Thyroid gland (tissue), 4 donors: ENCODE data around the gene MOSPD3. TPM values are rescaled to one million over a fixed set of nuclear protein-coding genes. Genes with fewer than 3 reads are reported as not detected.

Experiments used
- DNase-seq, 2 donors: peaks; one replicate each; pipeline ENCODE4 v3.0.0-alpha.2; 2019
- H3K27ac ChIP-seq, 3 donors: fragments of 200-600 bp; sonication (generic); 1 replicate in 2 of 3; 2 replicates in 1 of 3; pipeline ENCODE4 v1.5.1; 2016 to 2019; ENCODE audit warnings: mild to moderate bottlenecking in 1 of 3, moderate library complexity in 1 of 3
- H3K27me3 ChIP-seq: fragments of 200-600 bp; sonication (generic); one replicate; pipeline ENCODE4 v1.5.1; 2019
- H3K36me3 ChIP-seq, 2 donors: fragments of 200-600 bp; sonication (generic); one replicate each; pipeline ENCODE4 v1.5.1; 2016 to 2019
- H3K4me1 ChIP-seq, 2 donors: fragments of 200-600 bp; sonication (generic); one replicate each; pipeline ENCODE4 v1.5.1; 2017 to 2019
- H3K4me3 ChIP-seq, 3 donors: fragments of 200-600 bp; sonication (generic); replicated peaks in 1 of 3; 1 replicate in 2 of 3; 2 replicates in 1 of 3; pipeline ENCODE4 v1.5.1; 2016; ENCODE audit warnings: mild to moderate bottlenecking in 1 of 3
- H3K9me3 ChIP-seq: fragments of 200-600 bp; sonication (generic); one replicate; pipeline ENCODE4 v1.5.1; 2017
- POLR2A ChIP-seq, 2 donors: fragments of 450-650 bp; IDR thresholded peaks; one replicate each; pipeline ENCODE4 v1.6.1; 2017; ENCODE audit warnings: antibody characterized with exemption in 2 of 2, mild to moderate bottlenecking in 2 of 2, moderate library complexity in 1 of 2
- WGBS, 2 donors: methylation state at CpG; one replicate each; pipeline ENCODE4 v1.1.5; 2017; 5-methylcytosine and 5-hydroxymethylcytosine counted together
- intact Hi-C: fragments of 100-400 bp; cut with DNase I; formaldehyde crosslinking; loops from one replicate; pipeline ENCODE4 v1.15.1; 2023
- total RNA-seq, 4 donors: library from RNA; depleted of rRNA; stranded (reverse); fragments of >200 nt; gene quantifications; one replicate each; pipeline ENCODE4 v1.2.3, GENCODE V29; 2016
- TF ChIP-seq, protein P1 (sequence below), 6 experiments: fragments of 200-600 bp in 3 of 6; fragments of 450-650 bp in 3 of 6; sonication (generic) in 3 of 6; IDR thresholded peaks; one replicate each; pipeline ENCODE4 v1.5.1; 2016 to 2019; ENCODE audit warnings: antibody characterized with exemption in 6 of 6, mild to moderate bottlenecking in 2 of 6, inconsistent platforms in 1 of 6, moderate library complexity in 1 of 6

Gene MOSPD3
- total RNA-seq, 4 donors from 2014 or later = 9.1 to 22.7 (median 12.3) TPM

DNA sequence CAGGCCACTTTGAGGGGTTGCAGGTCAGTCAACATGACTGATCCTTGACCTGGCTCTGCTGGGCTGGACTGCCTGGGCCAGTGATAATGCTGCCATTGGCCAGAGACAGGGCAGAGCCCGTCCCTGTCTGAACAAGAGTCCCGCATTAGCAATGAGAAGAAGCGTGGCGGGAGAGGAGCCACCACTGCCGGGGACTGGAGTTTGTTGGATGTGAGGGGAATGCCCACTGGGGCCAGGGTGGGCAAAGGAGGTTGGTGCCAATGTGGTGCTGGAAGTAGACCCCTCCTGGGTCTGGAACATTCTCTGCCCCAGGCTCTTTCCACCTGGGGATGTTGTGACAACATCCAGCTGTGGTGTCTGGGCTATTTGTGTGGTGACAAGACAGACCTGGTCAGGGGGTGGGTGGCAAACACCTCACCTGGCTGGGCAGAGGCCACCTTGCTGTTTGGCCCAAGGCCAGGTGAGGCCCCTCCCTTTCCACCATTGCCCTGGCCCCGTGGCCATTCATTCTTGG lies 46.3 kb upstream of the MOSPD3 start:
- H3K36me3 ChIP-seq = peaks cover 0 to 6% of the 10 kb centered on the region in 2 donors
- 84 to 93% methylated on average over 6 of the region's 6 CpGs for WGBS, 2 donors
- intact Hi-C loops = loop anchor here (5.0 kb wide), 1 partner anchor 121 kb away; no protein-coding TSS in a partner anchor
- no peaks in the 10 kb centered on the region for H3K9me3 ChIP-seq
- no peak for TF ChIP-seq POLR2A (IDR thresholded peaks at IDR 0.05)
- TF ChIP-seq, protein P1, sequence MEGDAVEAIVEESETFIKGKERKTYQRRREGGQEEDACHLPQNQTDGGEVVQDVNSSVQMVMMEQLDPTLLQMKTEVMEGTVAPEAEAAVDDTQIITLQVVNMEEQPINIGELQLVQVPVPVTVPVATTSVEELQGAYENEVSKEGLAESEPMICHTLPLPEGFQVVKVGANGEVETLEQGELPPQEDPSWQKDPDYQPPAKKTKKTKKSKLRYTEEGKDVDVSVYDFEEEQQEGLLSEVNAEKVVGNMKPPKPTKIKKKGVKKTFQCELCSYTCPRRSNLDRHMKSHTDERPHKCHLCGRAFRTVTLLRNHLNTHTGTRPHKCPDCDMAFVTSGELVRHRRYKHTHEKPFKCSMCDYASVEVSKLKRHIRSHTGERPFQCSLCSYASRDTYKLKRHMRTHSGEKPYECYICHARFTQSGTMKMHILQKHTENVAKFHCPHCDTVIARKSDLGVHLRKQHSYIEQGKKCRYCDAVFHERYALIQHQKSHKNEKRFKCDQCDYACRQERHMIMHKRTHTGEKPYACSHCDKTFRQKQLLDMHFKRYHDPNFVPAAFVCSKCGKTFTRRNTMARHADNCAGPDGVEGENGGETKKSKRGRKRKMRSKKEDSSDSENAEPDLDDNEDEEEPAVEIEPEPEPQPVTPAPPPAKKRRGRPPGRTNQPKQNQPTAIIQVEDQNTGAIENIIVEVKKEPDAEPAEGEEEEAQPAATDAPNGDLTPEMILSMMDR (IDR thresholded peaks at IDR 0.05) = no peak
- H3K27me3 ChIP-seq = no peaks in the 10 kb centered on the region
- no peak for DNase-seq
- H3K27ac ChIP-seq = no peak overlapping the region
- H3K4me3 ChIP-seq = no peak overlapping the region
- H3K4me1 ChIP-seq = peaks cover 12 to 16% of the 10 kb centered on the region in 2 donors

DNA sequence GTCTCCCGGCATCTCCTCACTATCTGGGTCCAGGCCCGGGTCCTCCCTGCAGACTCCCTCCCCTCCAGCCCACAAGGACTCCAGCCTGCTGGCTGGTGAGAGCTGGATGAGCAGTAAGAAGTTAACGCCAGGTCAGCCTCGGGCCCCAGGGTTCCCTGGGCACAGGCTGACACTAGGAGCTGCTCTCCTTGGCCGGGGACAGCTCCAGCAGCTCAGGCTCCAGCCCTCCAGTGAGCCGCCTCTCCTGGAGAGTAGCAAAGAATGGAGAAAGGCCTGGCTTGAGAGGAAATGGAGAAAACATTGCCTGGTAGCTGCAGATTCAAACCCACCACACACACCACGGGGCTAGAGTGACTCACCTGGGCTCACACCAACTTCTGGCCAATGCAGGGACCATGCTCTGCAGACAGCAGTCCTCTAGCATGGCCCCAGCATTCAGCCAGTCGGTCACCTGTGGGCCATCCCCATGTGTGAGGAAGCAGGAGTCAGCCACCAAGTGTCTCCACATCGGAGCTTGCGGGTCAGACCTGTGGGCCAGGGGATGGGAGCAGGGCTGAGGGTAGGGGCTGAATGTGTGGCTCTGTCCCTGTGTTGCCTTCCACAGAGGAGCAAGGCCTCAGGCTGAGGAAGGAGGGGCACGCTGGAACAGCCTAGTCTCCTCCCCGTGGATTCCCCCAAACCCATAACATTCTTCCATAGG lies 45.2 kb upstream of the MOSPD3 start:
- Histone ChIP-seq H3K27ac (no peak overlapping the region), H3K4me3 (no peak overlapping the region), H3K4me1 (peaks cover 12 to 20% of the 10 kb centered on the region in 2 donors), H3K27me3 (no peaks in the 10 kb centered on the region), H3K9me3 (no peaks in the 10 kb centered on the region), H3K36me3 (peaks cover 0 to 4% of the 10 kb centered on the region in 2 donors)
- DNase-seq = no peak
- no peak for TF ChIP-seq POLR2A (IDR thresholded peaks at IDR 0.05)
- intact Hi-C loops = loop anchor here (5.0 kb wide), 1 partner anchor 120 kb away; no protein-coding TSS in a partner anchor
- 69 to 75% methylated on average over 11 to 12 of the region's 12 CpGs for WGBS, 2 donors

DNA sequence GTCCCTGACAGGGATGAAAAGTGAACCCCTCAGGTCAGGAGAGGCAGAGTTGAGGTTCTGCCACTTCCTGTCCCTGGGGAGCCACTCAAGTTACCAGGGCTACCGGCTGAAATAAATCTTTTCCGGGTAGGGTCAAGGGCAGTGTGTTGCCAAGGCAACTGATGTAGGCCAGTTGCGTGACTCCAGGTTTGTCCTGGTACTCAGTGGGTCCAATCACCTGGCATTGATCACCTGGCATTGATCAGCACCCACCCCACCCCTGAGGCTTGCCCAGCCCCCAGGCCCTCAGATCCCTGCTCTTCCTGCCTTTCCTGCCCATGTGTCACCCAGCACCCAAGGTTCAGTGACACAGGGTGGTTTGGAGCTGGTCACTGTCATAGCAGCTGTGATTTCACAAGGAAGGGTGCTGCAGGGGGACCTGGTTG lies 44.6 kb upstream of the MOSPD3 start:
- 38 to 53% methylated on average over 3 of the region's 3 CpGs for WGBS, 2 donors
- peaks cover 12 to 20% of the 10 kb centered on the region in 2 donors for H3K4me1 ChIP-seq
- H3K27ac ChIP-seq = no peak overlapping the region
- H3K4me3 ChIP-seq = no peak overlapping the region
- H3K27me3 ChIP-seq = no peaks in the 10 kb centered on the region
- no peak for DNase-seq
- TF ChIP-seq POLR2A (IDR thresholded peaks at IDR 0.05) = no peak
- TF ChIP-seq, protein P1 (IDR thresholded peaks at IDR 0.05) = no peak
- peaks cover 0 to 3% of the 10 kb centered on the region in 2 donors for H3K36me3 ChIP-seq
- no peaks in the 10 kb centered on the region for H3K9me3 ChIP-seq
- intact Hi-C loops = loop anchor here (5.0 kb wide), 1 partner anchor 120 kb away; no protein-coding TSS in a partner anchor

DNA sequence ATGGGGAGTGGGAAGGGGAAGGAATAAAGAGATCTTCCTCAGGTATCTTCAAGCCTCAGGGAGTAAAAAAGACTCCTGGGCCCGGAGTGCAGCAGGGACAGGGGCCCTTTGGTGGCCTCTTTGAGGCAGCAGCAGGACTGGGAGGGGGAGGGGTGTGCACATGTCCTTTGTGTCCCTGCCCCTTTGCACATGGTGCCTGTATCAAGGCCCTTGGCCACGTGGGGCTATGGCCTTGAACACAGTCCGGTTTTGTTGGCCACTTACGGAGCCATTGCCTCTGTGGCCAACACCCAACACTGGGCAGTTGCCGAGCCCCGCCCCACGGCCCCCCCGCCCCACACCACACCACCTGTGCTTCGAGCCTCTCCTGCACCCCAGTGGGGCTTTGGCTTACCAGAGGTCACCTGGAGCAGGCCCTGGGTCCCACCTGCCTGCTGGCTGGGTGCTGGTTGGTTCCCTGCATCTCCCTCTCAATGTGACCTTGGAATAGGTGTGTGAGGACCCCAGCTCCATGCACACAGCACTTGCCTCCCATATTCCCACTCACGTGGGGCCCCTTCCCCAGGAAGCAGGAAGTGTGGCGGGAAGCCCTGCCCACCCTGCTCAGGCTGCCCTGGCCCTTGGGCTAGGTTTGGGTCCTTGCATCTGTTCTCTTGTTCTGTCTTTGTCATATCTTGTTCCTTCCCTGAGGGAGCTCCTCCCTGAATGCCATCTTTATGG lies 44.0 kb upstream of the MOSPD3 start:
- Histone ChIP-seq H3K36me3 (no peaks in the 10 kb centered on the region), H3K4me1 (peaks cover 12 to 20% of the 10 kb centered on the region in 2 donors), H3K27me3 (no peaks in the 10 kb centered on the region), H3K9me3 (no peaks in the 10 kb centered on the region), H3K4me3 (no peak overlapping the region), H3K27ac (no peak overlapping the region)
- intact Hi-C loops = loop anchor here (5.0 kb wide), 1 partner anchor 119 kb away; no protein-coding TSS in a partner anchor
- DNase-seq = peak in 1 of 2 donors; percentile 18
- 74 to 84% methylated on average over 4 to 6 of the region's 11 CpGs for WGBS, 2 donors
- no peak for TF ChIP-seq POLR2A (IDR thresholded peaks at IDR 0.05)
- TF ChIP-seq, protein P1 (IDR thresholded peaks at IDR 0.05) = no peak
